HepG2 (cell line): ENCODE results near the gene DRAXIN. TPM values are rescaled to one million over a fixed set of nuclear protein-coding genes. Genes with fewer than 3 reads are reported as not detected.

ENCODE experiments used
- ATAC-seq: fragments of 200-7000 bp; cut with Tn5 transposase; 3 replicates; pipeline ENCODE4 v1.9.1; 2020; ENCODE audit warnings: mild to moderate bottlenecking, moderate library complexity
- BruUV-seq: library from RNA; stranded (reverse); fragments of 400-500 nt; replicated peaks from 2 replicates; lab custom pipeline; 2021; lab: Mats Ljungman, UMichigan
- CTCF ChIA-PET: fragments of 300-600 bp; formaldehyde crosslinking; extraction: SDS; loops from one replicate; lab custom pipeline; 2021; ENCODE audit warnings: low total read pairs, inconsistent platforms, low intra/inter-chr PET ratio; lab: Yijun Ruan, JAX
- POLR2A ChIA-PET: fragments of 350-600 bp; sonication (Branson Sonifier 250); formaldehyde crosslinking; loops from one replicate; lab custom pipeline; 2020; ENCODE audit warnings: antibody characterized with exemption, inconsistent platforms; lab: Yijun Ruan, JAX
- DNase-seq: peaks from one replicate; pipeline ENCODE4 v3.0.0-alpha.2; 2015; ENCODE audit warnings: low spot score
- FAIRE-seq: peaks from 3 replicates; lab custom pipeline; 2011; peaks lifted over from hg19 to GRCh38; lab: Jason Lieb, UNC
- H2AFZ ChIP-seq: one replicate; pipeline ENCODE4 v1.6.1; 2011; ENCODE audit warnings: low read length, inconsistent platforms
- H3K27ac ChIP-seq: fragments of 300-600 bp; 3 replicates; pipeline ENCODE4 v1.8.0; 2011; ENCODE audit warnings: mixed run types, mild to moderate bottlenecking, mixed read lengths, low read length, inconsistent platforms; ENCODE audit not compliant: insufficient read depth; ENCODE audit errors: extremely low read length
- H3K27me3 ChIP-seq, 2 experiments: fragments of 200-600 bp in 1 of 2; 2 replicates in 1 of 2; 3 replicates in 1 of 2; pipeline versions ENCODE4 v1.6.0 to v1.8.0; 2011; ENCODE audit warnings: low read length in 2 of 2, mild to moderate bottlenecking in 2 of 2, moderate library complexity in 2 of 2, inconsistent platforms in 1 of 2; ENCODE audit not compliant: insufficient read depth in 2 of 2, control insufficient read depth in 1 of 2
- H3K36me3 ChIP-seq, 2 experiments: fragments of 200-600 bp in 1 of 2; replicated peaks in 1 of 2; 2 replicates in 1 of 2; 3 replicates in 1 of 2; pipeline versions ENCODE4 v1.5.1 to v1.8.0; 2011; ENCODE audit warnings: low read length in 2 of 2, inconsistent platforms in 1 of 2; ENCODE audit not compliant: insufficient read depth in 2 of 2, control insufficient read depth in 1 of 2
- H3K4me1 ChIP-seq: 2 replicates; pipeline ENCODE4 v1.5.1; 2012; ENCODE audit warnings: low read length, inconsistent platforms; ENCODE audit not compliant: insufficient read depth
- H3K4me2 ChIP-seq: 2 replicates; pipeline ENCODE4 v1.6.0; 2011; ENCODE audit warnings: low read depth, low read length, inconsistent platforms
- H3K4me3 ChIP-seq, 3 experiments: fragments of 200-600 bp in 1 of 3; sonication (generic), shearing (Covaris generic) in 1 of 3; replicated peaks in 1 of 3; 2 replicates each; pipeline ENCODE4 v1.5.1; 2011 to 2016; ENCODE audit warnings: low read length in 3 of 3, inconsistent platforms in 2 of 3, low read depth in 2 of 3, mild to moderate bottlenecking in 2 of 3, control low read depth in 1 of 3, mixed read lengths in 1 of 3; ENCODE audit not compliant: insufficient read depth in 1 of 3
- H3K79me2 ChIP-seq: one replicate; pipeline ENCODE4 v1.6.1; 2011; ENCODE audit warnings: low read length, inconsistent platforms; ENCODE audit not compliant: insufficient read depth
- H3K9ac ChIP-seq: 2 replicates; pipeline ENCODE4 v1.6.0; 2011; ENCODE audit warnings: mild to moderate bottlenecking, low read depth, low read length, inconsistent platforms; ENCODE audit not compliant: insufficient read depth
- H3K9me3 ChIP-seq: 2 replicates; pipeline ENCODE4 v1.5.1; 2012; ENCODE audit warnings: mild to moderate bottlenecking, low read length
- H4K20me1 ChIP-seq: 2 replicates; pipeline ENCODE4 v1.6.0; 2011; ENCODE audit warnings: inconsistent platforms, mild to moderate bottlenecking, low read length, moderate library complexity; ENCODE audit not compliant: insufficient read depth
- CREM ChIP-seq, 2 experiments: sonication (generic) in 1 of 2; formaldehyde crosslinking in 1 of 2; IDR thresholded peaks; 2 replicates each; pipeline versions ENCODE4 v1.4.0 to v1.6.1; 2016 to 2020; ENCODE audit warnings: antibody characterized with exemption in 1 of 2, mild to moderate bottlenecking in 1 of 2, missing genetic modification reagents in 1 of 2
- GABPA ChIP-seq, 2 experiments: IDR thresholded peaks; 2 replicates each; pipeline ENCODE4 v1.6.1; 2011 to 2016; ENCODE audit warnings: low read depth in 2 of 2, low read length in 1 of 2, missing biosample characterization in 1 of 2, missing genetic modification characterization in 1 of 2
- GLI4 ChIP-seq: sonication (generic); formaldehyde crosslinking; IDR thresholded peaks from 2 replicates; pipeline ENCODE4 v1.5.1; 2020; ENCODE audit warnings: missing genetic modification reagents, mild to moderate bottlenecking, moderate library complexity, borderline replicate concordance
- HIVEP1 ChIP-seq: sonication (generic); formaldehyde crosslinking; IDR thresholded peaks from 2 replicates; pipeline ENCODE4 v1.4.0; 2020; ENCODE audit warnings: mild to moderate bottlenecking, missing genetic modification reagents
- HNRNPL ChIP-seq: fragments of 200-400 bp; formaldehyde crosslinking; IDR thresholded peaks from 2 replicates; pipeline ENCODE4 v1.6.1; 2017; ENCODE audit warnings: mild to moderate bottlenecking, low read depth, low read length
- IRF2 ChIP-seq: IDR thresholded peaks from 2 replicates; pipeline ENCODE4 v1.6.1; 2018; ENCODE audit warnings: missing genetic modification reagents, missing compliant biosample characterization
- KLF13 ChIP-seq: sonication (generic); formaldehyde crosslinking; IDR thresholded peaks from 2 replicates; pipeline ENCODE4 v1.4.0; 2020; ENCODE audit warnings: mild to moderate bottlenecking, missing genetic modification reagents
- POLR2G ChIP-seq: fragments of 200-400 bp; formaldehyde crosslinking; IDR thresholded peaks from 2 replicates; pipeline ENCODE4 v1.6.1; 2018; ENCODE audit warnings: mild to moderate bottlenecking, low read depth, low read length, moderate library complexity
- RELA ChIP-seq: sonication (generic); formaldehyde crosslinking; IDR thresholded peaks from 2 replicates; pipeline ENCODE4 v1.4.0; 2020; ENCODE audit warnings: missing genetic modification reagents
- SKIL ChIP-seq: sonication (generic); formaldehyde crosslinking; IDR thresholded peaks from 2 replicates; pipeline ENCODE4 v1.8.0; 2022; ENCODE audit warnings: missing genetic modification reagents, mild to moderate bottlenecking, moderate library complexity, borderline replicate concordance
- THAP8 ChIP-seq: sonication (generic); formaldehyde crosslinking; IDR thresholded peaks from 2 replicates; pipeline ENCODE4 v1.5.1; 2020; ENCODE audit warnings: missing genetic modification reagents, mild to moderate bottlenecking, borderline replicate concordance
- ZBTB10 ChIP-seq: sonication (generic); formaldehyde crosslinking; IDR thresholded peaks from 2 replicates; pipeline ENCODE4 v1.4.0; 2020; ENCODE audit warnings: missing genetic modification reagents, borderline replicate concordance
- ZNF251 ChIP-seq: sonication (generic); formaldehyde crosslinking; IDR thresholded peaks from 2 replicates; pipeline ENCODE4 v1.9.0; 2021; ENCODE audit warnings: mild to moderate bottlenecking, missing genetic modification reagents
- ZNF576 ChIP-seq: sonication (generic); formaldehyde crosslinking; IDR thresholded peaks from 2 replicates; pipeline ENCODE4 v1.4.0; 2020; ENCODE audit warnings: mild to moderate bottlenecking, missing genetic modification reagents
- ZNF616 ChIP-seq: sonication (generic); formaldehyde crosslinking; IDR thresholded peaks from 2 replicates; pipeline ENCODE4 v1.5.0; 2020; ENCODE audit warnings: low read depth, mild to moderate bottlenecking, missing genetic modification reagents
- ZNF703 ChIP-seq: sonication (generic); formaldehyde crosslinking; IDR thresholded peaks from 2 replicates; pipeline ENCODE4 v1.5.1; 2020; ENCODE audit warnings: missing genetic modification reagents, mild to moderate bottlenecking, moderate library complexity, borderline replicate concordance
- WGBS: methylation state at CpG from one replicate; pipeline ENCODE4 v1.1.6; 2017; ENCODE audit warnings: low lambda C conversion rate; 5-methylcytosine and 5-hydroxymethylcytosine counted together
- in situ Hi-C: cut with HindIII; loops from 2 replicates; pipeline ENCODE4 v1.10.0; 2017; ENCODE audit warnings: low pct_unique_long_range_greater_than_20kb; ENCODE audit not compliant: extremely low pct_ligation_motif_present
- intact Hi-C: fragments of 100-400 bp; cut with micrococcal nuclease; formaldehyde crosslinking; loops from one replicate; pipeline ENCODE4 v1.10.0; 2022; ENCODE audit not compliant: unreplicated experiment
- polyA plus RNA-seq, 8 experiments: library from polyadenylated mRNA; depleted of rRNA in 3 of 8; stranded (reverse) in 7 of 8; unstranded in 1 of 8; fragments of >200 nt; fragmentation: Illumina TruSeq in 4 of 8; extraction: Trizol in 4 of 8; gene quantifications; 2 replicates each; pipeline versions ENCODE4 v1.2.1 to v1.2.3, GENCODE V29; 2011 to 2016; ENCODE audit warnings: low read depth in 4 of 8, missing spikeins in 1 of 8, mixed read lengths in 1 of 8; ENCODE audit not compliant: insufficient read depth in 1 of 8
- total RNA-seq, 5 experiments: library from RNA; depleted of rRNA; stranded (reverse); fragments of >200 nt; fragmentation: Illumina TruSeq; extraction: Trizol; gene quantifications; 2 replicates each; pipeline ENCODE4 v1.2.3, GENCODE V29; 2016; ENCODE audit warnings: low read depth in 1 of 5

Gene DRAXIN
- total and polyA plus RNA-seq, 2 of the 13 experiments (the other 11 are each of a cell fraction or from before 2014, with no cell fraction given): 0.02 TPM; not detected in 1

GRCh38 chr1:11664336-11665065 lies 27.0 kb upstream of the DRAXIN start:
- peaks cover 16% of the 10 kb centered on the region; the same call in 1 of the 2 replicates for H3K4me1 ChIP-seq
- in situ Hi-C loops (loop anchor here (5.0 kb wide), 1 partner anchor 53 kb away; no protein-coding TSS in a partner anchor), intact Hi-C loops (loop anchor here (1.0 kb wide), 1 partner anchor 55 kb away; no protein-coding TSS in a partner anchor)
- H3K27ac ChIP-seq: peak overlapping the region; percentile 36
- no peaks in the 10 kb centered on the region; a peak in 1 of 5 replicates for H3K27me3 ChIP-seq
- peak overlapping the region; percentile 67 to 76 (median 71) for H3K4me3 ChIP-seq
- H3K9ac ChIP-seq: peak overlapping the region; percentile 72
- peaks cover 0 to 4% of the 10 kb centered on the region in 2 experiments; a peak in 3 of 5 replicates for H3K36me3 ChIP-seq
- ATAC-seq: peak; percentile 58
- DNase-seq: no peak
- no peaks in the 10 kb centered on the region for H4K20me1 ChIP-seq
- ChIA-PET CTCF (interaction anchor here (2.4 kb wide), 1 partner anchor 55 kb away, joined by 15 read pairs; no protein-coding TSS in a partner anchor), POLR2A (interaction anchor here (0.6 to 3.2 kb wide), 12 partner anchors 8 to 397 kb away, joined by 3 to 45 read pairs (median 4); partner anchors contain the start of genes FBXO2, FBXO44 and MAD2L2)
- H3K4me2 ChIP-seq: peak overlapping the region; percentile 99
- no peak for FAIRE-seq
- H3K9me3 ChIP-seq: no peaks in the 10 kb centered on the region
- BruUV-seq: TSS peak; percentile 22
- H3K79me2 ChIP-seq: no peaks in the 10 kb centered on the region
- no peak overlapping the region for H2AFZ ChIP-seq
- WGBS: 7% methylated on average over 2 of the region's 66 CpGs
- no peak for TF ChIP-seq ZNF251 (CRISPR knock-in tag)
- no peak for TF ChIP-seq RELA (CRISPR knock-in tag)
- TF ChIP-seq SKIL (CRISPR knock-in tag): no peak
- no peak for TF ChIP-seq CREM (IDR thresholded peaks at IDR 0.05)
- no peak for TF ChIP-seq CREM (CRISPR knock-in tag; IDR thresholded peaks at IDR 0.05)
- TF ChIP-seq ZNF616 (CRISPR knock-in tag): peak; percentile 91; the same call in 1 of the 2 replicates
- TF ChIP-seq KLF13 (CRISPR knock-in tag): no peak
- TF ChIP-seq ZNF703 (CRISPR knock-in tag): no peak
- peak; percentile 49; the same call in 1 of the 2 replicates for TF ChIP-seq HNRNPL
- TF ChIP-seq GABPA (IDR thresholded peaks at IDR 0.05; ENCODE audit: low read depth, low read length): no peak
- no peak for TF ChIP-seq GABPA (CRISPR knock-in tag; IDR thresholded peaks at IDR 0.05; ENCODE audit: low read depth)
- TF ChIP-seq POLR2G: 0 out of 2 replicates have a peak, but pooled peaks have one; percentile 7
- no peak for TF ChIP-seq ZNF576 (CRISPR knock-in tag)
- 0 out of 2 replicates have a peak, but pooled peaks have one; percentile 50 for TF ChIP-seq HIVEP1 (CRISPR knock-in tag)
- TF ChIP-seq THAP8 (CRISPR knock-in tag): no peak
- no peak for TF ChIP-seq GLI4 (CRISPR knock-in tag)
- TF ChIP-seq IRF2 (CRISPR knock-in tag): 0 out of 2 replicates have a peak, but pooled peaks have one; percentile 0
- TF ChIP-seq ZBTB10 (CRISPR knock-in tag): no peak
